ENCODE data around the gene RAD50. TPM values are rescaled to one million over a fixed set of nuclear protein-coding genes. Genes with fewer than 3 reads are reported as not detected.

The RAD50 gene
- total and polyA plus RNA-seq, 10 of the 15 experiments (the other 5 are each of a cell fraction or from before 2014, with no cell fraction given), result 12.8 to 68.6 (median 47.0) TPM

DNA sequence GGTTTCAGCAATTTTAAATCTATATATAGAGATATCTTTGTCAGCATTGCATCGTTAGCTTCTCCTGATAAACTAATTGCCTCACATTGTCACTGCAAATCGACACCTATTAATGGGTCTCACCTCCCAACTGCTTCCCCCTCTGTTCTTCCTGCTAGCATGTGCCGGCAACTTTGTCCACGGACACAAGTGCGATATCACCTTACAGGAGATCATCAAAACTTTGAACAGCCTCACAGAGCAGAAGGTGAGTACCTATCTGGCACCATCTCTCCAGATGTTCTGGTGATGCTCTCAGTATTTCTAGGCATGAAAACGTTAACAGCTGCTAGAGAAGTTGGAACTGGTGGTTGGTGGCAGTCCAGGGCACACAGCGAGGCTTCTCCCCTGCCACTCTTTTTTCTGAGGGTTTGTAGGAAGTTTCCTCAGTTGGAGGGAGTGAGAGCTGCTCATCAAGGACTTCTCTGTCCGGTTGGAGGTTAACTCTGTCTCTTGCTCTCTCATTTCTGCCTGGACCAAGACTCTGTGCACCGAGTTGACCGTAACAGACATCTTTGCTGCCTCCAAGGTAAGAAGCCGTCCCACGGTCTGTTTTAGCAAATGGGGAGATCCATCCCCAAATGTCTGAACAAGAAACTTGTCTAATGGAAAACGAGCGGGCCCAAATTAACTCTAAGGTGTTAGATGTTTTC, 117.3 kb downstream of the RAD50 start, which contains the start of gene IL4:
Gene IL4, plus strand, starts transcription at position 51 of the 692 bp plus-strand sequence. Its CDS starts 62 bp downstream, at position 113.
- BruUV-seq (replicated peaks), result TSS peak; percentile 89
- ChIA-PET CTCF (interaction anchor here (0.5 to 5.1 kb wide), 17 partner anchors 11 to 171 kb away, joined by 3 to 57 read pairs (median 3); partner anchors contain the start of gene CCNI2), POLR2A (interaction anchor here (1.0 to 11.2 kb wide), 9 partner anchors 11 to 87 kb away, joined by 3 to 118 read pairs (median 4); partner anchors contain the start of genes IL13 and KIF3A), RAD21 (ENCODE audit: unreplicated experiment) (interaction anchor here (0.8 to 7.7 kb wide), 24 partner anchors 11 to 253 kb away, joined by 3 to 148 read pairs (median 4); partner anchors contain the start of genes CCNI2 and KIF3A), SMC1A (ENCODE audit: uncharacterized antibody, unreplicated experiment) (interaction anchor here (0.9 to 11.4 kb wide), 21 partner anchors 8 to 147 kb away, joined by 3 to 156 read pairs (median 7); partner anchors contain the start of genes CCNI2, IL13 and KIF3A)
- H2AFZ ChIP-seq (ENCODE audit: control insufficient read depth, low read depth, low read length), result peak within 1 kb of the TSS; percentile 25
- peak within 1 kb of the TSS; percentile 75 for H3K27ac ChIP-seq (ENCODE audit: control insufficient read depth, insufficient read depth)
- intact Hi-C loops (cut with micrococcal nuclease; ENCODE audit: unreplicated experiment) (loop anchor here (1.0 kb wide), 1 partner anchor 11 kb away; no protein-coding TSS in a partner anchor), in situ Hi-C loops (cut with MboI) (no loop called here)
- H3K36me3 ChIP-seq (ENCODE audit: control insufficient read depth in 2 of 2, insufficient read depth in 2 of 2, low read length in 1 of 2), result no peaks in the 10 kb centered on the region
- peak within 1 kb of the TSS; percentile 53; the same call in 1 of the 2 replicates for H3K9ac ChIP-seq (ENCODE audit: control insufficient read depth, insufficient read depth, low read length)
- TF ChIP-seq MTA2 (IDR thresholded peaks at IDR 0.05; ENCODE audit: low read depth) (0 out of 2 replicates have a peak, but pooled peaks have one; percentile 10), TAF1 (IDR thresholded peaks at IDR 0.05; ENCODE audit: borderline replicate concordance, low read depth, low read length) (0 out of 2 replicates have a peak, but pooled peaks have one; percentile 25), JUNB (IDR thresholded peaks at IDR 0.05) (no peak), YY1 (IDR thresholded peaks at IDR 0.05; ENCODE audit: low read depth, low read length) (0 out of 2 replicates have a peak, but pooled peaks have one; percentile 4), GATAD2B (conservative IDR thresholded peaks at IDR 0.05; ENCODE audit: low read depth) (0 out of 2 replicates have a peak, but pooled peaks have one; percentile 13)
- TF ChIP-seq, protein P1, sequence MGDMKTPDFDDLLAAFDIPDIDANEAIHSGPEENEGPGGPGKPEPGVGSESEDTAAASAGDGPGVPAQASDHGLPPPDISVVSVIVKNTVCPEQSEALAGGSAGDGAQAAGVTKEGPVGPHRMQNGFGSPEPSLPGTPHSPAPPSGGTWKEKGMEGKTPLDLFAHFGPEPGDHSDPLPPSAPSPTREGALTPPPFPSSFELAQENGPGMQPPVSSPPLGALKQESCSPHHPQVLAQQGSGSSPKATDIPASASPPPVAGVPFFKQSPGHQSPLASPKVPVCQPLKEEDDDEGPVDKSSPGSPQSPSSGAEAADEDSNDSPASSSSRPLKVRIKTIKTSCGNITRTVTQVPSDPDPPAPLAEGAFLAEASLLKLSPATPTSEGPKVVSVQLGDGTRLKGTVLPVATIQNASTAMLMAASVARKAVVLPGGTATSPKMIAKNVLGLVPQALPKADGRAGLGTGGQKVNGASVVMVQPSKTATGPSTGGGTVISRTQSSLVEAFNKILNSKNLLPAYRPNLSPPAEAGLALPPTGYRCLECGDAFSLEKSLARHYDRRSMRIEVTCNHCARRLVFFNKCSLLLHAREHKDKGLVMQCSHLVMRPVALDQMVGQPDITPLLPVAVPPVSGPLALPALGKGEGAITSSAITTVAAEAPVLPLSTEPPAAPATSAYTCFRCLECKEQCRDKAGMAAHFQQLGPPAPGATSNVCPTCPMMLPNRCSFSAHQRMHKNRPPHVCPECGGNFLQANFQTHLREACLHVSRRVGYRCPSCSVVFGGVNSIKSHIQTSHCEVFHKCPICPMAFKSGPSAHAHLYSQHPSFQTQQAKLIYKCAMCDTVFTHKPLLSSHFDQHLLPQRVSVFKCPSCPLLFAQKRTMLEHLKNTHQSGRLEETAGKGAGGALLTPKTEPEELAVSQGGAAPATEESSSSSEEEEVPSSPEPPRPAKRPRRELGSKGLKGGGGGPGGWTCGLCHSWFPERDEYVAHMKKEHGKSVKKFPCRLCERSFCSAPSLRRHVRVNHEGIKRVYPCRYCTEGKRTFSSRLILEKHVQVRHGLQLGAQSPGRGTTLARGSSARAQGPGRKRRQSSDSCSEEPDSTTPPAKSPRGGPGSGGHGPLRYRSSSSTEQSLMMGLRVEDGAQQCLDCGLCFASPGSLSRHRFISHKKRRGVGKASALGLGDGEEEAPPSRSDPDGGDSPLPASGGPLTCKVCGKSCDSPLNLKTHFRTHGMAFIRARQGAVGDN (IDR thresholded peaks at IDR 0.05), result peak; percentile 23; the same call in 1 of the 2 replicates
- TF ChIP-seq, protein P2, sequence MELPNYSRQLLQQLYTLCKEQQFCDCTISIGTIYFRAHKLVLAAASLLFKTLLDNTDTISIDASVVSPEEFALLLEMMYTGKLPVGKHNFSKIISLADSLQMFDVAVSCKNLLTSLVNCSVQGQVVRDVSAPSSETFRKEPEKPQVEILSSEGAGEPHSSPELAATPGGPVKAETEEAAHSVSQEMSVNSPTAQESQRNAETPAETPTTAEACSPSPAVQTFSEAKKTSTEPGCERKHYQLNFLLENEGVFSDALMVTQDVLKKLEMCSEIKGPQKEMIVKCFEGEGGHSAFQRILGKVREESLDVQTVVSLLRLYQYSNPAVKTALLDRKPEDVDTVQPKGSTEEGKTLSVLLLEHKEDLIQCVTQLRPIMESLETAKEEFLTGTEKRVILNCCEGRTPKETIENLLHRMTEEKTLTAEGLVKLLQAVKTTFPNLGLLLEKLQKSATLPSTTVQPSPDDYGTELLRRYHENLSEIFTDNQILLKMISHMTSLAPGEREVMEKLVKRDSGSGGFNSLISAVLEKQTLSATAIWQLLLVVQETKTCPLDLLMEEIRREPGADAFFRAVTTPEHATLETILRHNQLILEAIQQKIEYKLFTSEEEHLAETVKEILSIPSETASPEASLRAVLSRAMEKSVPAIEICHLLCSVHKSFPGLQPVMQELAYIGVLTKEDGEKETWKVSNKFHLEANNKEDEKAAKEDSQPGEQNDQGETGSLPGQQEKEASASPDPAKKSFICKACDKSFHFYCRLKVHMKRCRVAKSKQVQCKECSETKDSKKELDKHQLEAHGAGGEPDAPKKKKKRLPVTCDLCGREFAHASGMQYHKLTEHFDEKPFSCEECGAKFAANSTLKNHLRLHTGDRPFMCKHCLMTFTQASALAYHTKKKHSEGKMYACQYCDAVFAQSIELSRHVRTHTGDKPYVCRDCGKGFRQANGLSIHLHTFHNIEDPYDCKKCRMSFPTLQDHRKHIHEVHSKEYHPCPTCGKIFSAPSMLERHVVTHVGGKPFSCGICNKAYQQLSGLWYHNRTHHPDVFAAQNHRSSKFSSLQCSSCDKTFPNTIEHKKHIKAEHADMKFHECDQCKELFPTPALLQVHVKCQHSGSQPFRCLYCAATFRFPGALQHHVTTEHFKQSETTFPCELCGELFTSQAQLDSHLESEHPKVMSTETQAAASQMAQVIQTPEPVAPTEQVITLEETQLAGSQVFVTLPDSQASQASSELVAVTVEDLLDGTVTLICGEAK (IDR thresholded peaks at IDR 0.05; ENCODE audit: borderline replicate concordance), result peak; percentile 26; the same call in 1 of the 2 replicates
- TF ChIP-seq, protein P3, sequence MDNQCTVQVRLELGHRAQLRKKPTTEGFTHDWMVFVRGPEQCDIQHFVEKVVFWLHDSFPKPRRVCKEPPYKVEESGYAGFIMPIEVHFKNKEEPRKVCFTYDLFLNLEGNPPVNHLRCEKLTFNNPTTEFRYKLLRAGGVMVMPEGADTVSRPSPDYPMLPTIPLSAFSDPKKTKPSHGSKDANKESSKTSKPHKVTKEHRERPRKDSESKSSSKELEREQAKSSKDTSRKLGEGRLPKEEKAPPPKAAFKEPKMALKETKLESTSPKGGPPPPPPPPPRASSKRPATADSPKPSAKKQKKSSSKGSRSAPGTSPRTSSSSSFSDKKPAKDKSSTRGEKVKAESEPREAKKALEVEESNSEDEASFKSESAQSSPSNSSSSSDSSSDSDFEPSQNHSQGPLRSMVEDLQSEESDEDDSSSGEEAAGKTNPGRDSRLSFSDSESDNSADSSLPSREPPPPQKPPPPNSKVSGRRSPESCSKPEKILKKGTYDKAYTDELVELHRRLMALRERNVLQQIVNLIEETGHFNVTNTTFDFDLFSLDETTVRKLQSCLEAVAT (IDR thresholded peaks at IDR 0.05), result peak; percentile 64; the same call in 1 of the 2 replicates
- TF ChIP-seq, protein P4, sequence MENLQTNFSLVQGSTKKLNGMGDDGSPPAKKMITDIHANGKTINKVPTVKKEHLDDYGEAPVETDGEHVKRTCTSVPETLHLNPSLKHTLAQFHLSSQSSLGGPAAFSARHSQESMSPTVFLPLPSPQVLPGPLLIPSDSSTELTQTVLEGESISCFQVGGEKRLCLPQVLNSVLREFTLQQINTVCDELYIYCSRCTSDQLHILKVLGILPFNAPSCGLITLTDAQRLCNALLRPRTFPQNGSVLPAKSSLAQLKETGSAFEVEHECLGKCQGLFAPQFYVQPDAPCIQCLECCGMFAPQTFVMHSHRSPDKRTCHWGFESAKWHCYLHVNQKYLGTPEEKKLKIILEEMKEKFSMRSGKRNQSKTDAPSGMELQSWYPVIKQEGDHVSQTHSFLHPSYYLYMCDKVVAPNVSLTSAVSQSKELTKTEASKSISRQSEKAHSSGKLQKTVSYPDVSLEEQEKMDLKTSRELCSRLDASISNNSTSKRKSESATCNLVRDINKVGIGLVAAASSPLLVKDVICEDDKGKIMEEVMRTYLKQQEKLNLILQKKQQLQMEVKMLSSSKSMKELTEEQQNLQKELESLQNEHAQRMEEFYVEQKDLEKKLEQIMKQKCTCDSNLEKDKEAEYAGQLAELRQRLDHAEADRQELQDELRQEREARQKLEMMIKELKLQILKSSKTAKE (IDR thresholded peaks at IDR 0.05; ENCODE audit: low read depth, poor library complexity, severe bottlenecking), result no peak
- no peak for DNase-seq (ENCODE audit: low read depth, low spot score)
- H3K4me3 ChIP-seq, result peak within 1 kb of the TSS; percentile 29; the same call in 1 of the 2 replicates
- no peaks in the 10 kb centered on the region for H3K9me3 ChIP-seq (replicated peaks; ENCODE audit: control insufficient read depth, insufficient read depth, low read length)
- no peaks in the 10 kb centered on the region for H4K20me1 ChIP-seq (ENCODE audit: control insufficient read depth, insufficient read depth)
- H3K4me2 ChIP-seq (ENCODE audit: control insufficient read depth, insufficient read depth), result peak within 1 kb of the TSS; percentile 74
- H3K4me1 ChIP-seq (ENCODE audit: control insufficient read depth, insufficient read depth, low read length), result peaks cover 33% of the 10 kb centered on the region
- no peaks in the 10 kb centered on the region for H3K79me2 ChIP-seq (ENCODE audit: control insufficient read depth, insufficient read depth, low read length)
- no peaks in the 10 kb centered on the region for H3K27me3 ChIP-seq (replicated peaks in 1 of 2; ENCODE audit: control insufficient read depth in 2 of 2, insufficient read depth in 2 of 2, low read length in 1 of 2)
- no peak; the same call in 2 of the 3 replicates for ATAC-seq
- WGBS (ENCODE audit: insufficient coverage, insufficient replicate concordance, low lambda C conversion rate, missing lambda C conversion rate), result 48% methylated on average over 14 of the region's 14 CpGs
- FAIRE-seq, result peak; percentile 68

Measured in GM12878 (cell line).